Breast epithelium (tissue), 4 donors: ENCODE data around the gene GSC. TPM values are rescaled to one million over a fixed set of nuclear protein-coding genes. Genes with fewer than 3 reads are reported as not detected.
A peak's percentile ranks its signal among the peaks of the same experiment; 100 is the strongest.

Experiments
- DNase-seq, 2 donors: peaks; one replicate each; pipeline ENCODE4 v3.0.0-alpha.2; 2019; ENCODE audit warnings: low spot score in 2 of 2
- H3K27ac ChIP-seq, 2 donors: fragments of 200-600 bp; sonication (generic) in 1 of 2; one replicate each; pipeline ENCODE4 v1.5.1; 2016 to 2019; ENCODE audit warnings: mild to moderate bottlenecking in 1 of 2
- H3K27me3 ChIP-seq, 2 donors: fragments of 200-600 bp; sonication (generic) in 1 of 2; one replicate each; pipeline versions ENCODE4 v1.5.1 to v1.6.0; 2017 to 2019; ENCODE audit warnings: control low read depth in 1 of 2, mild to moderate bottlenecking in 1 of 2
- H3K36me3 ChIP-seq: fragments of 200-600 bp; one replicate; pipeline ENCODE4 v1.5.1; 2019
- H3K4me1 ChIP-seq, 2 donors: fragments of 200-600 bp; sonication (generic); one replicate each; pipeline ENCODE4 v1.5.1; 2016 to 2019; ENCODE audit warnings: control low read depth in 1 of 2
- H3K4me3 ChIP-seq, 3 donors: fragments of 200-600 bp; sonication (generic); 1 replicate in 2 of 3; 2 replicates in 1 of 3; pipeline ENCODE4 v1.5.1; 2016 to 2019; ENCODE audit warnings: mild to moderate bottlenecking in 3 of 3, moderate library complexity in 2 of 3
- H3K9me3 ChIP-seq, 2 donors: fragments of 200-600 bp; sonication (generic) in 1 of 2; one replicate each; pipeline ENCODE4 v1.5.1; 2016 to 2019; ENCODE audit warnings: control low read depth in 1 of 2
- POLR2A ChIP-seq: fragments of 450-650 bp; IDR thresholded peaks from one replicate; pipeline ENCODE4 v1.6.1; 2016; ENCODE audit warnings: antibody characterized with exemption, mild to moderate bottlenecking, moderate library complexity
- POLR2AphosphoS5 ChIP-seq, 3 donors: sonication (generic); formaldehyde crosslinking; IDR thresholded peaks; one replicate each; pipeline ENCODE4 v1.6.1; 2017; ENCODE audit warnings: antibody characterized with exemption in 3 of 3
- intact Hi-C: fragments of 100-400 bp; cut with DNase I; formaldehyde crosslinking; loops from one replicate; pipeline ENCODE4 v1.15.1; 2023; ENCODE audit warnings: low total_unique reads
- total RNA-seq, 3 donors: library from RNA; depleted of rRNA; stranded (reverse); fragments of >200 nt; gene quantifications; one replicate each; pipeline ENCODE4 v1.1.0, GENCODE V29; 2016
- TF ChIP-seq, protein P1 (sequence below), 3 donors: fragments of 450-650 bp; IDR thresholded peaks; one replicate each; pipeline ENCODE4 v1.5.1; 2016 to 2017; ENCODE audit warnings: antibody characterized with exemption in 3 of 3, mild to moderate bottlenecking in 3 of 3, moderate library complexity in 3 of 3

The GSC gene
- total RNA-seq, 3 donors from 2014 or later: 8.3 to 13.8 (median 9.8) TPM

- Histone ChIP-seq H3K36me3 (no peaks in the 10 kb centered on the region), H3K27ac (no peak overlapping the region), H3K9me3 (no peaks in the 10 kb centered on the region), H3K4me3 (no peak overlapping the region), H3K4me1 (no peaks in the 10 kb centered on the region), H3K27me3 (peaks cover 3 to 59% of the 10 kb centered on the region in 2 donors)
- intact Hi-C loops: no loop called here
- DNase-seq: no peak
- TF ChIP-seq, protein P1, sequence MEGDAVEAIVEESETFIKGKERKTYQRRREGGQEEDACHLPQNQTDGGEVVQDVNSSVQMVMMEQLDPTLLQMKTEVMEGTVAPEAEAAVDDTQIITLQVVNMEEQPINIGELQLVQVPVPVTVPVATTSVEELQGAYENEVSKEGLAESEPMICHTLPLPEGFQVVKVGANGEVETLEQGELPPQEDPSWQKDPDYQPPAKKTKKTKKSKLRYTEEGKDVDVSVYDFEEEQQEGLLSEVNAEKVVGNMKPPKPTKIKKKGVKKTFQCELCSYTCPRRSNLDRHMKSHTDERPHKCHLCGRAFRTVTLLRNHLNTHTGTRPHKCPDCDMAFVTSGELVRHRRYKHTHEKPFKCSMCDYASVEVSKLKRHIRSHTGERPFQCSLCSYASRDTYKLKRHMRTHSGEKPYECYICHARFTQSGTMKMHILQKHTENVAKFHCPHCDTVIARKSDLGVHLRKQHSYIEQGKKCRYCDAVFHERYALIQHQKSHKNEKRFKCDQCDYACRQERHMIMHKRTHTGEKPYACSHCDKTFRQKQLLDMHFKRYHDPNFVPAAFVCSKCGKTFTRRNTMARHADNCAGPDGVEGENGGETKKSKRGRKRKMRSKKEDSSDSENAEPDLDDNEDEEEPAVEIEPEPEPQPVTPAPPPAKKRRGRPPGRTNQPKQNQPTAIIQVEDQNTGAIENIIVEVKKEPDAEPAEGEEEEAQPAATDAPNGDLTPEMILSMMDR (IDR thresholded peaks at IDR 0.05): no peak
- TF ChIP-seq POLR2A (no peak), POLR2AphosphoS5 (IDR thresholded peaks at IDR 0.05) (no peak)
Measured at GRCh38 chr14:94771158-94771905, 1.4 kb upstream of the GSC start.

DNA sequence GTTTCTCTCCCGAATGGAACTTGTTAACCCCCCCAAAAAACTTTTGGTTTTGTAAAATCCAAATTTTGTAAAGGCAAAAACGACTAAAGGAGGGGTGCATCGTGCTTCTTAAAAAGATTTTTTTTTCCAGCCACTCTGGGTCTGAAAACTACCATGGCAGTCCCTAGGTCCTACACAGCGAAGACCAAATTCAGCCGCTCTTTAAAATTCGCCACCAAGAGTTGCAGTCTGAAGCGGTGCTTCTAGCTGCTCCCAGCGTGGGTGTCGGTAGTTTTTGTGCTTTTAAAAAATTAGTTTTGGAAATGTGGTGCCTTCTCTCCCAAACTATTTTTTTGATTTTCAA is 873 bp upstream of the GSC start:
- intact Hi-C loops: no loop called here
- TF ChIP-seq POLR2A (no peak), POLR2AphosphoS5 (IDR thresholded peaks at IDR 0.05) (no peak)
- TF ChIP-seq, protein P1 (IDR thresholded peaks at IDR 0.05): no peak
- no peak for DNase-seq
- Histone ChIP-seq H3K27ac (peak overlapping the region; percentile 29 to 88), H3K4me1 (no peaks in the 10 kb centered on the region), H3K4me3 (peak overlapping the region in 2 of 3 donors; percentile 61 to 93), H3K9me3 (no peaks in the 10 kb centered on the region), H3K27me3 (peaks cover 3 to 59% of the 10 kb centered on the region in 2 donors), H3K36me3 (no peaks in the 10 kb centered on the region)

GRCh38 chr14:94770251-94770749 is 387 bp upstream of the GSC start:
- Histone ChIP-seq H3K36me3 (no peaks in the 10 kb centered on the region), H3K4me3 (peak overlapping the region; percentile 61 to 93 (median 61)), H3K4me1 (no peaks in the 10 kb centered on the region), H3K27ac (peak overlapping the region; percentile 77 to 88), H3K9me3 (no peaks in the 10 kb centered on the region), H3K27me3 (peaks cover 3 to 64% of the 10 kb centered on the region in 2 donors)
- no peak for DNase-seq
- no peak for TF ChIP-seq POLR2A
- TF ChIP-seq POLR2AphosphoS5 (IDR thresholded peaks at IDR 0.05): no peak
- TF ChIP-seq, protein P1 (IDR thresholded peaks at IDR 0.05): no peak
- intact Hi-C loops: no loop called here

DNA sequence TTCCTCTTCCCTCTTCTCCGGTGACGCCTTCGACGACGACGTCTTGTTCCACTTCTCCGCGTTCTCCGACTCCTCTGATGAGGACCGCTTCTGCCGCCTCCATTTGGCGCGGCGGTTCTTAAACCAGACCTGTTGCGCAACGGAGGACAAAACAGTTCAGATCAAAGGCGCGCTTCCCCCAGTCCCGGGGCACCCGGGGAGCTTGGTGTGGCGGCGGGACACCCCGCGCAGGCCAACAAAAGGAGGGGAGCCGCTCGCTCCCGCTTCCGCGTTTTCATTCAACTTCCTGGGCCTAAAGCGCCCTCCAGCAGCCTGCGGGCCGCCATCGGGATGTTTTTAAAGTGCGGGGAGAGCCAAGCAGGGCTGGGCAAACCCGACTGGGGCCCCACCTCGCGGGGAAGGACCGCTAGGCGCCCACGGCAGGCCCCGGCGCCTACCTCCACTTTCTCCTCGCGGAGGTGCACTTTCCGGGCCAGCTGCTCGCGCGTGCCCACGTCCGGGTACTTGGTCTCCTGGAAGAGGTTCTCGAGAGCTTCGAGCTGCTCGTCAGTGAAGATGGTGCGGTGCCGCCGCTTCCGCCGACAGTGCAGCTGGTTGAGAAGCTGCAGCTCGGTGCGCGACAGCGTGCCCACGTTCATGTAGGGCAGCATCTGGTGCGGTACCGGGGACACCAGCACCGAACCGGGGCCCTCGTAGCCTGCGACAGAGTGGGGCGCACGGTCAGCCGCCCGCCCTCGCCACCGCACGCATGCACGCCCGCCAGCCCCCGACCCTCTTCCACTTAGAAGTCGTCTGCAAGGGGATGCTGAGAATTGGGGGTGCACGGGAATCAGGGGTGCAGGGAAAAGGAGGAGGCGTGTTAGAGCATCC is 1.2 kb downstream of the GSC start:
- DNase-seq: no peak
- Histone ChIP-seq H3K27me3 (peaks cover 3 to 52% of the 10 kb centered on the region in 2 donors), H3K4me3 (peak overlapping the region; percentile 61 to 93 (median 61))

More for the DNA sequence above, 1.2 kb downstream of the GSC start:
- TF ChIP-seq, protein P1 (IDR thresholded peaks at IDR 0.05): no peak
- TF ChIP-seq POLR2AphosphoS5 (IDR thresholded peaks at IDR 0.05): peak in 2 of 3 donors; percentile 27 to 79
- Histone ChIP-seq H3K4me1 (no peaks in the 10 kb centered on the region), H3K27ac (peak overlapping the region; percentile 3 to 88), H3K36me3 (no peaks in the 10 kb centered on the region), H3K9me3 (no peaks in the 10 kb centered on the region)
- intact Hi-C loops: no loop called here
